ENCODE results near the gene NSRP1.

DNA sequence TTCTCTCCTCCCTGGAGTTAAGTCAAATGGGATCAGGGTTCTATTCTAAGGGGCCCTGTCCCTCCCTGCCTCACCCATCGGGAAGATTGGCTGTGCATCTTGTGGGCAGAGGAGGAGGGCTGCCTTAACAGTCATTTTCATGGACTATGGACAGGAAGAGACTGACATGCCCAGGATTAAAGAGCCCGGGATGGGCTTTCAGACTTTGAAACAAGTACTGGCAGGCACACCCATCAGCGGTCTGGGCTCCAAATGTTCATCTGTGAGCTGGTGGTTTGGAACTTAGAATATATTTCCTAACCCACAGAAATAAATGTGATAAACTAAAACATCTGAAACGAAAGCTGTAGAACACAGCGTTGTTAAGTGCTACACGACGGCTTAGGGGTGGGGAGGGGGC is 112.4 kb downstream of the NSRP1 start:
- TF ChIP-seq, protein P1, sequence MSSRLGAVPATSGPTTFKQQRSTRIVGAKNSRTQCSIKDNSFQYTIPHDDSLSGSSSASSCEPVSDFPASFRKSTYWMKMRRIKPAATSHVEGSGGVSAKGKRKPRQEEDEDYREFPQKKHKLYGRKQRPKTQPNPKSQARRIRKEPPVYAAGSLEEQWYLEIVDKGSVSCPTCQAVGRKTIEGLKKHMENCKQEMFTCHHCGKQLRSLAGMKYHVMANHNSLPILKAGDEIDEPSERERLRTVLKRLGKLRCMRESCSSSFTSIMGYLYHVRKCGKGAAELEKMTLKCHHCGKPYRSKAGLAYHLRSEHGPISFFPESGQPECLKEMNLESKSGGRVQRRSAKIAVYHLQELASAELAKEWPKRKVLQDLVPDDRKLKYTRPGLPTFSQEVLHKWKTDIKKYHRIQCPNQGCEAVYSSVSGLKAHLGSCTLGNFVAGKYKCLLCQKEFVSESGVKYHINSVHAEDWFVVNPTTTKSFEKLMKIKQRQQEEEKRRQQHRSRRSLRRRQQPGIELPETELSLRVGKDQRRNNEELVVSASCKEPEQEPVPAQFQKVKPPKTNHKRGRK (CRISPR knock-in tag; IDR thresholded peaks at IDR 0.05; ENCODE audit: borderline replicate concordance), result no peak
- TF ChIP-seq, protein P2, sequence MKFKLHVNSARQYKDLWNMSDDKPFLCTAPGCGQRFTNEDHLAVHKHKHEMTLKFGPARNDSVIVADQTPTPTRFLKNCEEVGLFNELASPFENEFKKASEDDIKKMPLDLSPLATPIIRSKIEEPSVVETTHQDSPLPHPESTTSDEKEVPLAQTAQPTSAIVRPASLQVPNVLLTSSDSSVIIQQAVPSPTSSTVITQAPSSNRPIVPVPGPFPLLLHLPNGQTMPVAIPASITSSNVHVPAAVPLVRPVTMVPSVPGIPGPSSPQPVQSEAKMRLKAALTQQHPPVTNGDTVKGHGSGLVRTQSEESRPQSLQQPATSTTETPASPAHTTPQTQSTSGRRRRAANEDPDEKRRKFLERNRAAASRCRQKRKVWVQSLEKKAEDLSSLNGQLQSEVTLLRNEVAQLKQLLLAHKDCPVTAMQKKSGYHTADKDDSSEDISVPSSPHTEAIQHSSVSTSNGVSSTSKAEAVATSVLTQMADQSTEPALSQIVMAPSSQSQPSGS (CRISPR knock-in tag; IDR thresholded peaks at IDR 0.05; ENCODE audit: borderline replicate concordance, low read depth), result no peak
- TF ChIP-seq, protein P3, sequence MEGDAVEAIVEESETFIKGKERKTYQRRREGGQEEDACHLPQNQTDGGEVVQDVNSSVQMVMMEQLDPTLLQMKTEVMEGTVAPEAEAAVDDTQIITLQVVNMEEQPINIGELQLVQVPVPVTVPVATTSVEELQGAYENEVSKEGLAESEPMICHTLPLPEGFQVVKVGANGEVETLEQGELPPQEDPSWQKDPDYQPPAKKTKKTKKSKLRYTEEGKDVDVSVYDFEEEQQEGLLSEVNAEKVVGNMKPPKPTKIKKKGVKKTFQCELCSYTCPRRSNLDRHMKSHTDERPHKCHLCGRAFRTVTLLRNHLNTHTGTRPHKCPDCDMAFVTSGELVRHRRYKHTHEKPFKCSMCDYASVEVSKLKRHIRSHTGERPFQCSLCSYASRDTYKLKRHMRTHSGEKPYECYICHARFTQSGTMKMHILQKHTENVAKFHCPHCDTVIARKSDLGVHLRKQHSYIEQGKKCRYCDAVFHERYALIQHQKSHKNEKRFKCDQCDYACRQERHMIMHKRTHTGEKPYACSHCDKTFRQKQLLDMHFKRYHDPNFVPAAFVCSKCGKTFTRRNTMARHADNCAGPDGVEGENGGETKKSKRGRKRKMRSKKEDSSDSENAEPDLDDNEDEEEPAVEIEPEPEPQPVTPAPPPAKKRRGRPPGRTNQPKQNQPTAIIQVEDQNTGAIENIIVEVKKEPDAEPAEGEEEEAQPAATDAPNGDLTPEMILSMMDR (IDR thresholded peaks at IDR 0.05), result no peak
- TF ChIP-seq JUN (CRISPR knock-in tag; IDR thresholded peaks at IDR 0.05) (no peak), NFE2L1 (CRISPR knock-in tag; IDR thresholded peaks at IDR 0.05) (no peak), TCF7 (CRISPR knock-in tag; IDR thresholded peaks at IDR 0.05; ENCODE audit: low read depth) (no peak), SP1 (CRISPR knock-in tag; conservative IDR thresholded peaks at IDR 0.05) (no peak)
